Heart right ventricle (tissue), 16 donors: ENCODE data around the gene HMG20B. TPM values are rescaled to one million over a fixed set of nuclear protein-coding genes. Genes with fewer than 3 reads are reported as not detected.

Source experiments
- ATAC-seq, 8 donors: fragments of 200-7000 bp; cut with Tn5 transposase; one replicate each; pipeline ENCODE4 v1.9.1; 2020; ENCODE audit warnings: mild to moderate bottlenecking in 8 of 8, moderate library complexity in 8 of 8, moderate number of reproducible peaks in 1 of 8
- DNase-seq, 2 donors: peaks; one replicate each; pipeline ENCODE4 v3.0.0-alpha.2; 2020
- H3K27ac ChIP-seq, 10 donors: fragments of 200-600 bp; sonication (generic) in 2 of 10; one replicate each; pipeline versions ENCODE4 v1.5.0 to v1.8.0; 2020 to 2022; ENCODE audit warnings: mild to moderate bottlenecking in 3 of 10
- H3K27me3 ChIP-seq, 7 donors: fragments of 200-600 bp; one replicate each; pipeline ENCODE4 v1.8.0; 2021 to 2022; ENCODE audit warnings: mild to moderate bottlenecking in 2 of 7
- H3K36me3 ChIP-seq, 9 donors: fragments of 200-600 bp; sonication (generic) in 1 of 9; one replicate each; pipeline versions ENCODE4 v1.5.0 to v1.8.0; 2020 to 2022; ENCODE audit warnings: mild to moderate bottlenecking in 2 of 9
- H3K4me1 ChIP-seq, 9 donors: fragments of 200-600 bp; sonication (generic) in 1 of 9; one replicate each; pipeline versions ENCODE4 v1.5.0 to v1.8.0; 2020 to 2022; ENCODE audit warnings: mild to moderate bottlenecking in 4 of 9
- H3K4me3 ChIP-seq, 10 donors: fragments of 200-600 bp; sonication (generic) in 2 of 10; one replicate each; pipeline versions ENCODE4 v1.5.0 to v1.8.0; 2020 to 2022; ENCODE audit warnings: mild to moderate bottlenecking in 7 of 10, moderate library complexity in 2 of 10
- H3K9me3 ChIP-seq, 11 donors: fragments of 200-600 bp in 10 of 11; sonication (generic) in 2 of 11; one replicate each; pipeline versions ENCODE4 v1.5.0 to v1.8.0; 2013 to 2022; ENCODE audit warnings: mild to moderate bottlenecking in 2 of 11, control low read depth in 1 of 11, moderate library complexity in 1 of 11
- CTCF ChIP-seq, 9 donors: fragments of 200-600 bp; sonication (generic) in 2 of 9; IDR thresholded peaks; one replicate each; pipeline versions ENCODE4 v1.5.0 to v1.8.0; 2021 to 2022; ENCODE audit warnings: antibody characterized with exemption in 9 of 9, mild to moderate bottlenecking in 5 of 9, moderate library complexity in 1 of 9
- WGBS, 2 donors: extraction: QIAGEN DNeasy Blood & Tissue Kit; methylation state at CpG; one replicate each; pipeline ENCODE4 v1.1.7; 2013; ENCODE audit warnings: inconsistent platforms in 1 of 2; 5-methylcytosine and 5-hydroxymethylcytosine counted together
- intact Hi-C, 10 donors: fragments of 100-400 bp; cut with DNase I; formaldehyde crosslinking; loops; one replicate each; pipeline versions ENCODE4 v1.11.1 to v1.14.2; 2022
- polyA plus RNA-seq, 2 donors: library from polyadenylated mRNA; stranded (reverse); fragments of 200-250 nt; gene quantifications; one replicate each; pipeline ENCODE4 v1.2.3, GENCODE V29; 2013
- total RNA-seq, 10 donors: library from RNA; stranded (reverse); fragmentation: NEBNext Ultra II Directional in 3 of 10; extraction: Animal tissue kit (Norgen Biotek cat#: 25700) in 3 of 10; gene quantifications; one replicate each; pipeline versions ENCODE4 v1.2.1 to v1.2.4, GENCODE V29; 2021 to 2023
- donor health status: Arrhythmogenic right ventricular cardiomyopathy.
- donor health status: ischemic (EF 13 %, LVEDD 7.1; RV severe dilation, severe dysfunction).
- donor health status: healthy with polysubstance abuse.
- donor health status: DM: no; HTN: yes; CAD: no.
- donor health status: DM: no; HTN: no; CAD: no.
- donor health status: ischemic (EF 25% LVEDD 6.9; RV normal size, moderate dysfunction).
- donor health status: ischemic (EF 25% LVEDD 5.7; RV mildly dilated, moderate dysfunction).
- donor health status: healthy.
- donor health status: DM: yes; HTN: yes; CAD: no.
- donor health status: Ischemic cardiomyopathy.
- donor health status: ischemic (EF 35%, LVEDD 5.7; RV mildly dilated, moderate dysfunction).
- donor health status: nonischemic (EF 11% LVEDD 7.7; RV severe dilation, severe dysfunction).
- donor health status: DM: yes; HTN: yes; CAD: no.
- donor health status: PGD.
- donor health status: ischemic (EF 29% LVEDD 5.4; RV normal size, mild dysfunction).
- donor health status: nonischemic (EF 23%, LVEDD 6.1; RV moderate dilation, normal function).

HMG20B gene
- total and polyA plus RNA-seq, 12 donors: 19.5 to 73.3 (median 32.0) TPM

DNA sequence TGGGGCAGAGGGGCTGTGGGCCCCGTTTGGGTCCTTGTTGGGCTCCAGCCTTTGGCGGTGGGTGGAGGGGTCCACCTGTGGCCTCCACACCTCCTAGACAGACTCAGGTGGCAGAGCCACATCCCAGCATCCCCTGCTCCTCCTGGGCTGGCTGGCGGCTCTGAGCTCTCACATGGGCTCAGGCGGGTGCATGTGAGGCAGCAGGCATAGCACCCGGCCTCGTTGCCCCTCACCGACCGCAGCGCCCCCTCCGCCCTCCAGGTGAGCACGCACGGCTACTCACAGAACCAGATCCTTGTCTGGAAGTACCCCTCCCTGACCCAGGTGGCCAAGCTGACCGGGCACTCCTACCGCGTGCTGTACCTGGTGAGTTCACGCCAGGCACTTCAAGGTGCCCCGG is 39.7 kb upstream of the HMG20B start:
- intact Hi-C loops: no loop called here
- no peak for DNase-seq
- WGBS, 2 donors: 93 to 95% methylated on average over 17 of the region's 17 CpGs
- H3K27me3 ChIP-seq: no peaks in the 10 kb centered on the region
- no peak overlapping the region for H3K4me3 ChIP-seq
- H3K9me3 ChIP-seq: no peaks in the 10 kb centered on the region
- TF ChIP-seq CTCF (IDR thresholded peaks at IDR 0.05): no peak
- H3K4me1 ChIP-seq: peaks cover 0 to 13% (median 0%) of the 10 kb centered on the region in 9 donors
- no peak for ATAC-seq
- H3K36me3 ChIP-seq: peaks cover 0 to 75% (median 44%) of the 10 kb centered on the region in 9 donors
- H3K27ac ChIP-seq: no peak overlapping the region

DNA sequence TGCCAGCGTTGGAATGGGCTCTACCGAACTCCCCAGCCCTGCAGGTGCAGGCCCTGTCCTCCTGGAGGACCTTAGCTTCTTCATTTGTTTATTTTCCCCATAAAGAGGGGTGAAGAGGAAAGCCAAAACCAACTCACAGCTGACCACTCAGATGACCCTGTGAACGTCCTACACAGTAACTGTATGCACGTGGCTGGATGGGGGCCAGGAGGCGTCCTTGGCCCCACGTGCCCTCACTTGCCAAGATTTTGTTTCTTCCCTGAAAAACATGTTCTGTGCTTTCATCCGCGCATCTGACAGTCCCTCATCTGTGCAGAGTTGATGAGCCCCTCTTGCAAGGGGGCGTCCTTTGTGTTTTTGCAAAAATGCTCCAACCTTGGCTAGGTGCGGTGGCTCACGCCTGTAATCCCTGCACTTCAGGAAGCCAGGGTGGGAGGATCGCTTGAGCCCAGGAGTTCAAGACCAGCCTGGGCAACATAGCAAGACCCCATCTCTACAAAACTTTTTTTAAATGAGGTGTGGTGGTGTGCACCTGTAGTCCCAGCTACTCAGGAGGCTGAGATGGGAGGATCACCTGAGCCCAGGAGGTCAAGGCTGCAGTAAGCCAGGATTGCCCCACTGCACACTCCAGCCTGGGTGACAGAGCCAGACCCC is 39.1 kb upstream of the HMG20B start:
- no peaks in the 10 kb centered on the region for H3K27me3 ChIP-seq
- no peak overlapping the region for H3K27ac ChIP-seq
- 82 to 83% methylated on average over 12 of the region's 12 CpGs for WGBS, 2 donors
- TF ChIP-seq CTCF (IDR thresholded peaks at IDR 0.05): no peak
- peaks cover 0 to 13% (median 0%) of the 10 kb centered on the region in 9 donors for H3K4me1 ChIP-seq
- H3K4me3 ChIP-seq: no peak overlapping the region
- DNase-seq: no peak
- peaks cover 0 to 78% (median 44%) of the 10 kb centered on the region in 9 donors for H3K36me3 ChIP-seq
- no peaks in the 10 kb centered on the region for H3K9me3 ChIP-seq
- intact Hi-C loops: no loop called here
- ATAC-seq: no peak

DNA sequence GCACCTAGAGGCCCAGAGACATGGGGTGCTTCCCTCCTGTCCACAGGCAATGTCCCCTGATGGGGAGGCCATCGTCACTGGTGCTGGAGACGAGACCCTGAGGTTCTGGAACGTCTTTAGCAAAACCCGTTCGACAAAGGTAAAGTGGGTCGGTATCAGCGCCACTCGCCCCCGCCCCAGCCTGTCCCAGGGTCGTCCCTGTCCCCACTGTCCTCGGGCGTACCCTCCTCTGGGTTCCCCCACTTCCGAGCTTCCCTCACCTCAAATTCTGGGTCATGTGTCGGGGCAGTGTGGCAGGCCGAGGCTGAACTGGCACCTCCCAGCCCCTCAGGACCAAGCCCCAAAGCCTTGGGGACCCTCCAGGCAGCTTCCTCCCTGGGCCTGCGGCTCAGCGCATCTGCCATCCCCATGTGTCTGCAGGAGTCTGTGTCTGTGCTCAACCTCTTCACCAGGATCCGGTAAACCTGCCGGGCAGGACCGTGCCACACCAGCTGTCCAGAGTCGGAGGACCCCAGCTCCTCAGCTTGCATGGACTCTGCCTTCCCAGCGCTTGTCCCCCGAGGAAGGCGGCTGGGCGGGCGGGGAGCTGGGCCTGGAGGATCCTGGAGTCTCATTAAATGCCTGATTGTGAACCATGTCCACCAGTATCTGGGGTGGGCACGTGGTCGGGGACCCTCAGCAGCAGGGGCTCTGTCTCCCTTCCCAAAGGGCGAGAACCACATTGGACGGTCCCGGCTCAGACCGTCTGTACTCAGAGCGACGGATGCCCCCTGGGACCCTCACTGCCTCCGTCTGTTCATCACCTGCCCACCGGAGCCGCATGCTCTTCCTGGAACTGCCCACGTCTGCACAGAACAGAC is 38.1 kb upstream of the HMG20B start:
- peaks cover 0 to under 1% (median 0%) of the 10 kb centered on the region in 11 donors for H3K9me3 ChIP-seq
- no peak for ATAC-seq
- no peak overlapping the region for H3K4me3 ChIP-seq
- peaks cover 0 to 13% (median 0%) of the 10 kb centered on the region in 9 donors for H3K4me1 ChIP-seq
- no peak overlapping the region for H3K27ac ChIP-seq
- no peak for TF ChIP-seq CTCF (IDR thresholded peaks at IDR 0.05)
- no peaks in the 10 kb centered on the region for H3K27me3 ChIP-seq
- WGBS, 2 donors: 93% methylated on average over 38 of the region's 38 CpGs
- DNase-seq: no peak
- intact Hi-C loops: no loop called here
- peaks cover 0 to 81% (median 44%) of the 10 kb centered on the region in 9 donors for H3K36me3 ChIP-seq

DNA sequence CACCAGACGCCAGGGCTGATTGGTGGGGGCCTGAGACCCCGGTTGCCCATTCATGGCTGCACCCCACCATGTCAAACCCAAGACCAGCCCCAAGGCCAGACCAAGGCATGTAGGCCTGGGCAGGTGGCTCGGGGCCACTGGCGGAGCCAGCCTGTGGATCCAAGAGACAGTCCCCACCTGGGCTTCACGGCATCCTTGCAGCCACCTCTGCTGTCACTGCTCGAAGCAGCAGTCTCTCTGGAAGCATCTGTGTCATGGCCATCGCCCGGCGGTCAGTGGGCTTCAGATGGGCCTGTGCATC is 37.6 kb upstream of the HMG20B start:
- no peak overlapping the region for H3K4me3 ChIP-seq
- no peaks in the 10 kb centered on the region for H3K27me3 ChIP-seq
- H3K36me3 ChIP-seq: peaks cover 0 to 82% (median 44%) of the 10 kb centered on the region in 9 donors
- 92 to 94% methylated on average over 9 of the region's 9 CpGs for WGBS, 2 donors
- H3K4me1 ChIP-seq: peaks cover 0 to 13% (median 0%) of the 10 kb centered on the region in 9 donors
- intact Hi-C loops: no loop called here
- no peak for ATAC-seq
- no peak overlapping the region for H3K27ac ChIP-seq
- TF ChIP-seq CTCF (IDR thresholded peaks at IDR 0.05): no peak
- no peak for DNase-seq
- peaks cover 0 to 4% (median 0%) of the 10 kb centered on the region in 11 donors for H3K9me3 ChIP-seq
